Retinal pigment epithelial cell (primary cell): ENCODE data around the gene CTU1.

Source experiments
- DNase-seq: peaks from one replicate; pipeline ENCODE4 v3.0.0-alpha.2; 2010; ENCODE audit warnings: low read depth
- H3K4me3 ChIP-seq: 2 replicates; pipeline ENCODE4 v1.5.1; 2011; ENCODE audit warnings: mild to moderate bottlenecking, low read length, control low read depth, moderate library complexity
- CTCF ChIP-seq: conservative IDR thresholded peaks from 2 replicates; pipeline ENCODE4 v1.5.1; 2011; ENCODE audit warnings: low read depth, low read length, control low read depth, inconsistent platforms

Gene CTU1

DNA sequence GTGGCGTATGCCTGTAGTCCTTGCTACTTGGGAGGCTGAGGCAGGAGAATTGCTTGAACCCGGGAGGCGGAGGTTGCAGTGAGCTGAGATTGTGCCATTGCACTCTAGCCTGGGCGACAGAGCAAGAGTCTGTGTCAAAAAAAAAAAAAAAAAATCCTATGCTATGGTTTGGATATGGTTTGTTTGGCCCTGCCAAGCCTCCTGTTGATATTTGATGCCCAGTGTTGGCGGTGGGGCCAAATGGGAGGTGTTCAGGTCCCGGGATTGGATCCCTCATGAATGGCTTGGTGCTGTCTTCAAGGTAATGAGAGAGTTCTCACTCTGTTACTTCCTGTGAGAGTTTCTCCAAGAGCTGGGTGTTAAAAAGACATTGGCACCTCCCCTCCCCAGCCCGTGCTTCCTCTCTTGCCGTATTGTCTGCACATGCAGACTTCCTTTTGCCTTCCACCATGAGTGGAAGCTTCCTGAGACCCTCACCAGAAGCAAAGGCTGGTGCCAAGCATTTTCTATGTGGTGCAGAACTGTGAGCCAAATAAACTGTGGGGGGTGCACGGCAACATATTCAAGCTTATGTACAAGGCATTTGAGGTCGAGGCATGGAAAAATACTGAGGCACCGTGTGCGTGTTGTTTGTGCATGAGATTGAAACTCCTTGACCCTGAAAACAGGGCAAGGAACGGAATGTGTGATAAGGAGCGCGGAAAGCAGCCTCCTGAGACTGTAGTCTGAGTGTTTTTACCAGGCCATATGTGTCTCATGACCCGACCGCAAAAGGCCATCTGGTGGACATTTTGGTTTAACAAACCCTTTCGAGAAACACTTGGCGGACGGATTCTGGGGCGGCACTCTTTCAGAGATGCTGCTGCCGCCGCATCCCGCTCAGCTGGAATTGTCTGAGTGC, 23.8 kb upstream of the CTU1 start:
- no peak overlapping the region for H3K4me3 ChIP-seq
- peak; percentile 69 for DNase-seq
- TF ChIP-seq CTCF, result peak; percentile 24

GRCh38 chr19:51129716-51130115, 21.5 kb upstream of the CTU1 start:
- no peak for DNase-seq
- H3K4me3 ChIP-seq, result no peak overlapping the region
- no peak for TF ChIP-seq CTCF

GRCh38 chr19:51128227-51128626, 20.0 kb upstream of the CTU1 start:
- no peak for DNase-seq
- TF ChIP-seq CTCF, result no peak
- no peak overlapping the region for H3K4me3 ChIP-seq

GRCh38 chr19:51127755-51128154, 19.5 kb upstream of the CTU1 start:
- TF ChIP-seq CTCF, result no peak
- no peak for DNase-seq
- H3K4me3 ChIP-seq, result no peak overlapping the region

DNA sequence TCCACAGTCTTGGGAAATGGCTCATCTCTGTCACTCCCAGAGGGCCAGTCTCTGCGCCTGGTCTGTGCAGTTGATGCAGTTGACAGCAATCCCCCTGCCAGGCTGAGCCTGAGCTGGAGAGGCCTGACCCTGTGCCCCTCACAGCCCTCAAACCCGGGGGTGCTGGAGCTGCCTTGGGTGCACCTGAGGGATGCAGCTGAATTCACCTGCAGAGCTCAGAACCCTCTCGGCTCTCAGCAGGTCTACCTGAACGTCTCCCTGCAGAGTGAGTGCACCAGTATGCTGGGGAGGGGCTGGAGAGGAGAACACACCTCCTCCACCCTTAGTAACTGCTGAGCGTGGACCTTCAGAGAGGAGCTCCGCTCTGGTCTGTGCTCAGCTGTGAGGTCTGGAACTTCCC, 18.8 kb upstream of the CTU1 start:
- DNase-seq, result no peak
- H3K4me3 ChIP-seq, result no peak overlapping the region
- no peak for TF ChIP-seq CTCF

DNA sequence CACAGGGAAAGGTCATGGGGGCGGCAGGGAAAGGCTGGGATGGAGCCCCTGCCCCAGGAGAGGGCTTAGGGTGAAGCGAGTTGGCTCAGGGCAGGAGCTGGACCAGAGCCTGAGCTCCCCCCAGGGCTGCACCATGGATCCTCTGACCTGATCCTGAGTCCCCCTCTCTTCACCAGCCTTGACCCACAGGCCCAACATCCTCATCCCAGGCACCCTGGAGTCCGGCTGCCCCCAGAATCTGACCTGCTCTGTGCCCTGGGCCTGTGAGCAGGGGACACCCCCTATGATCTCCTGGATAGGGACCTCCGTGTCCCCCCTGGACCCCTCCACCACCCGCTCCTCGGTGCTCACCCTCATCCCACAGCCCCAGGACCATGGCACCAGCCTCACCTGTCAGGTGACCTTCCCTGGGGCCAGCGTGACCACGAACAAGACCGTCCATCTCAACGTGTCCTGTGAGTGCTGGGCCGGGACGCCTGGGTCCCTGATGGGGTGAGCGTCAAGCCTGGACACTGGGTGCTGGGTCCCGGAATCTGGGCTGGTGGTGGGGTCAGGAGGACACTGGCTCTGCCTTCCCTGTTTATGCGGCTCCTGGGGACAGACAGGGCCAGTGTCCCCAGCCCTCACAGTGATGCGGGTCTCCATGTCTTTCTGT, 17.3 kb upstream of the CTU1 start:
- no peak overlapping the region for H3K4me3 ChIP-seq
- DNase-seq, result no peak
- TF ChIP-seq CTCF, result no peak

DNA sequence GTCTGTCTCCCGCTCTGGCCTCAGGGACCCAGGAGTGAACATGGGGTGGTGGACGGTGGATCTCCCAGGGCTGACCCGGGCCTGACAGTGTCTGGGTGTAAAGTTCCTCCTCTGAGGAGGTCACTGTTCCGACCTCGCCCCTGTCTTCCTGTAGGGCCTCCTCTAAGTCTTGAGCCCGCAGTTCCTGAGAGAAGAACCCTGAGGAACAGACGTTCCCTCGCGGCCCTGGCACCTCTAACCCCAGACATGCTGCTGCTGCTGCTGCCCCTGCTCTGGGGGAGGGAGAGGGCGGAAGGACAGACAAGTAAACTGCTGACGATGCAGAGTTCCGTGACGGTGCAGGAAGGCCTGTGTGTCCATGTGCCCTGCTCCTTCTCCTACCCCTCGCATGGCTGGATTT, 16.5 kb upstream of the CTU1 start, which contains the start of gene SIGLEC9:
Gene SIGLEC9, plus strand, starts transcription at position 178 of the 400 bp plus-strand sequence. Its CDS starts 69 bp downstream, at position 247.
- DNase-seq, result no peak
- no peak within 1 kb of the TSS for H3K4me3 ChIP-seq

More for the DNA sequence above, 16.5 kb upstream of the CTU1 start, which contains the start of gene SIGLEC9:
- TF ChIP-seq CTCF, result no peak
